ENCODE results near the gene GRAMD1A.
A peak's percentile ranks its signal among the peaks of the same experiment; 100 is the strongest.
"Not testable (repeated sequence)": the region's sequence is repeated elsewhere in the genome, so short reads cannot be mapped to it uniquely, and the experiment has no call there.

Gene GRAMD1A

DNA sequence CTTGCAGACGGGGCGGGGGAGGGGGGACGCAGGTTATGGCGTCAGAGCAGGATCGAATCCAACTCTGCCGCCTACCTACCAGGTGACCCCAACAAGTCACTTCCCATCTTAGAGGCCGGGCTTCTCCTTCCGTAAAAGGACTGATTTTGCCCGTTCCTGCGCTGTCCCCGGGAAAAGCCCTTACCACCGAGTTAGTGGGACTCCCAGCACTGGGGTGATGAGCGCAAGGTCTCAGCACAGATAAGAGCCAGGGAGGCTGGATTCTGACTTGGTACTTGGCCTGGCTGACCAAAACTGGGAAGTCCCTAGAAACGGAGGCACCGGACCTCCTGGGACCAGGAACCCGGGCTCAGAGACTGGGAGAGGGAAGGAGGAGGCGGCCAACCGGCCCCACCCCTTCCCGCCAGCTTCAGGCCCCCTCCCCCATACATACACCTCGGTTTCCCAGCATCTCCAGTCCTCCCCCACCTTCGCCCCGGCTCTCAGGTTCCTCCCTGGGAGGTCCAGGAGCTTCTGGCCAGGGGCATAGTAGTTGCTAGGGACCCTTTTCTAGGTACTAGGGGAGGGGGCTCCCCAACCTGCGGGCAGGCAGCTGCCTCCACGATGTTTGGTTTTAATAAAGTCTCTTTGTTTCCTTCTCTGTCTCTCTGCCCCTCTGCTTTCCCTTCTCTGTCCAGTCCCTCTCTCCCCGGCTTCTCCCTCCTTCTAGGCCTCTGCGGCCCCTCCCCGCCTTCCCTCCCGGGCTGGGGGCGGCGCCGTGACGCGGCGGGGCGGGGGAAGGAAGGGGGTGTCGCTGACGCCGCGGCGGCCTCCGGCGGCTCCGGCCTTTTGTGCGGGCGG is at the start of gene GRAMD1A:
TSS of gene GRAMD1A (plus strand) at position 826 of the 840 bp plus-strand sequence. CDS start 156 bp downstream, outside the sequence.
- peaks cover 16 to 40% of the 10 kb centered on the region in 2 donors for H3K36me3 Mint-ChIP-seq
- DNase-seq, result peak; percentile 75
- no peaks in the 10 kb centered on the region for H3K9me3 Mint-ChIP-seq
- ATAC-seq (replicated peaks), result peak; percentile 64 to 74
- H3K4me1 Mint-ChIP-seq, result peaks cover 48 to 66% of the 10 kb centered on the region in 2 donors
- H3K27ac Mint-ChIP-seq, result peak within 1 kb of the TSS; percentile 95
- no peaks in the 10 kb centered on the region for H3K27me3 Mint-ChIP-seq
- peak within 1 kb of the TSS; percentile 83 to 96 for H3K4me3 Mint-ChIP-seq

DNA sequence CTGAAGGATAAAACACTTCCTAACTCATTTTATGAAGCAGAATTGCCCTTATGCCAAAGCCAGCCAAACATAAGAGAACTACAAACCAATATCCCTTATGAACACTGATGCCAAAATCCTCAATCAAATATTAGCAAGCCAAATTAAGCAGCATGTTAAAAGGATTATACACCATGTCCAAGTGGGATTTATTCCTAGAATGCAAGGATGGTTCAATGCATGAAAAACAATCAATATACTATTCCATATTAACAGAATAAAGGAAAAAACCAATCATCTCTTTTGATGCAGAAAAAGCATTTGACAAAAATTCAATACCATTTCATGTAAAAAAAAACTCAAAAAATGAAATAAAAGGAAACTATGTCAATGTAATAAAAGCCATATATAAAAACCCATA is 47.0 kb upstream of the GRAMD1A start:
- H3K9me3 Mint-ChIP-seq, result peaks cover 29 to 34% of the 10 kb centered on the region in 2 donors
- H3K4me1 Mint-ChIP-seq, result no peaks in the 10 kb centered on the region

GRCh38 chr19:34957830-34958751 is 42.0 kb upstream of the GRAMD1A start:
- Mint-ChIP-seq H3K9me3 (peaks cover 26 to 40% of the 10 kb centered on the region in 2 donors), H3K27ac (no peak overlapping the region), H3K4me1 (peaks cover 22 to 23% of the 10 kb centered on the region in 2 donors), H3K27me3 (no peaks in the 10 kb centered on the region), H3K4me3 (no peak overlapping the region), H3K36me3 (peaks cover 67 to 87% of the 10 kb centered on the region in 2 donors)
- no peak for ATAC-seq (replicated peaks)
- no peak for DNase-seq

More for the DNA sequence above, 47.0 kb upstream of the GRAMD1A start:
- ATAC-seq (replicated peaks) (no peak), DNase-seq (no peak)
- H3K36me3 Mint-ChIP-seq, result peaks cover 47 to 76% of the 10 kb centered on the region in 2 donors
- H3K27ac Mint-ChIP-seq, result no peak overlapping the region
- no peak overlapping the region for H3K4me3 Mint-ChIP-seq
- no peaks in the 10 kb centered on the region for H3K27me3 Mint-ChIP-seq

- Mint-ChIP-seq H3K9me3 (peaks cover 20 to 38% of the 10 kb centered on the region in 2 donors), H3K4me1 (peaks cover 25% of the 10 kb centered on the region in 2 donors), H3K36me3 (peaks cover 62 to 80% of the 10 kb centered on the region in 2 donors), H3K27me3 (no peaks in the 10 kb centered on the region), H3K27ac (no peak overlapping the region), H3K4me3 (no peak overlapping the region)
- ATAC-seq (replicated peaks) (no peak), DNase-seq (no peak)
Observed at GRCh38 chr19:34959021-34959420, 41.1 kb upstream of the GRAMD1A start.

DNA sequence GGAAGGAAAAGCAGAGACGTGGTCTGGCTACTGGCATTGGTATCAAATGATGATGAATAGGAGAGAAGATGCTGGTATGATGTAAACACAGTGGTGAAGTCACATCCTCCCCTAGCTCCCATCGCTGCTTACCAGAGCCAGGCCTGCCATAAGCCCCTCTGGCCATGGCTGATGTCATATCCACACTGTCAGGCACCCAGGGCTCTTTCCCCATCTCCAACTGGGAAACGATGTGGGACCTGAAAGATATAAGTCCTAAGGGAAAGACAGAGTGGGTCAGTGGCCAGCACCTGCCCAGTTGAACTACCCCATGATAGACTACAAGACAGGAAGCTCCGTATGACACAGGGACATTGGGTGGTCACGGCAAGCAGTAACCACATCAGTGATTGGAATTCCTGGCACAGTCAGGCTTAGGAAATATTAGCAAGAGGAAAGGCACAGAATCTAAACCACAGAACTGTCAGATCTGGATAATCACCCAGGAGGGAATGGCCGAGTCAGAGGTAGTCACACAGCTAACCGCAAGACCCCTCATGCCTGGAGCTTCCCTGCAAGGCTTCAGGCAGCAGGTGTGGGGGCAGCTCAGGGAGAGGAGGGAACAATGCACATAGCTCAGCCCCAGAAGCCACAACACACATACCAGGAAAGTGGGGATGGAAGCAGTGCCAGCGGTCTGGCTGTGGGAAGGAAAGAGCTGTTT is 39.9 kb upstream of the GRAMD1A start:
- Mint-ChIP-seq H3K9me3 (peaks cover 15 to 35% of the 10 kb centered on the region in 2 donors), H3K36me3 (peaks cover 56 to 70% of the 10 kb centered on the region in 2 donors), H3K4me1 (peaks cover 25% of the 10 kb centered on the region in 2 donors), H3K27me3 (no peaks in the 10 kb centered on the region), H3K27ac (no peak overlapping the region), H3K4me3 (no peak overlapping the region)
- ATAC-seq (replicated peaks) (no peak), DNase-seq (no peak)

DNA sequence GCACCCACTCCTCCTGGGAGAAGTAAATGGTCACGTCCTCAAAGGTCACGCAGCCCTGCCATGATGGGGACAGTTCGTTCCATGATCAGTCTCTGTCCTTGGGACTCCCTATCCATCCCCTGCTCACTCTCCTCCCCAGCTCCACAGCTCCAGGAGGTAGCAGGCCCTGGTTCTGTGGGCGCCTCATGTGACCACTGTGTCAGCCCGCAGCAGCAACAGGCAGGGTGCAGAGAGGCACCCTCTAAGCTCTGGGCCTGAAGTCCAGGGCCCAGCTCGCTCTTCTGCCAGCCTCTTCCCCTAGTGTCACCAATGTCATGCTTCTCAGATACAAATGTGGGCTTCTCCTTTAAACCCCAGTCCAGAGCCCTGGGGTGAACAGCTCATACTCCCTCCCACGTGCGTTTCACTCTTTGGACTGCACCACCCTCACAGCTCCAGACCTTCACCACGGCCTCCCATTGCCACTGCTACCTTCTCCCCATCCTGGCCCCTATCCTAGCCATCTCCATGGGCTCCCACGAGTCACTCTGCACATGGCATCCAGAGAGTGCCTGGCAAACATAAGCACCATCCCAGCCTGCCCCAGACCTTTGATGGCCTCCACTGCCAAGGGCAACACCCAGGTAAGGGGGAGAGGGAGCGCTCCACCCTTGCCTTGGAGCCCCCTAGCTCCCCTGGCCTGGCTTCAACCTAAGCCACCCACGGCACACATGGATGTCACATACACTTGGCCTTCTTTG is 39.0 kb upstream of the GRAMD1A start:
- Mint-ChIP-seq H3K4me3 (no peak overlapping the region), H3K9me3 (peaks cover 16 to 34% of the 10 kb centered on the region in 2 donors), H3K4me1 (peaks cover 25% of the 10 kb centered on the region in 2 donors), H3K27me3 (no peaks in the 10 kb centered on the region), H3K36me3 (peaks cover 52 to 62% of the 10 kb centered on the region in 2 donors), H3K27ac (peak overlapping the region; percentile 16)
- ATAC-seq (replicated peaks) (no peak), DNase-seq (no peak)

DNA sequence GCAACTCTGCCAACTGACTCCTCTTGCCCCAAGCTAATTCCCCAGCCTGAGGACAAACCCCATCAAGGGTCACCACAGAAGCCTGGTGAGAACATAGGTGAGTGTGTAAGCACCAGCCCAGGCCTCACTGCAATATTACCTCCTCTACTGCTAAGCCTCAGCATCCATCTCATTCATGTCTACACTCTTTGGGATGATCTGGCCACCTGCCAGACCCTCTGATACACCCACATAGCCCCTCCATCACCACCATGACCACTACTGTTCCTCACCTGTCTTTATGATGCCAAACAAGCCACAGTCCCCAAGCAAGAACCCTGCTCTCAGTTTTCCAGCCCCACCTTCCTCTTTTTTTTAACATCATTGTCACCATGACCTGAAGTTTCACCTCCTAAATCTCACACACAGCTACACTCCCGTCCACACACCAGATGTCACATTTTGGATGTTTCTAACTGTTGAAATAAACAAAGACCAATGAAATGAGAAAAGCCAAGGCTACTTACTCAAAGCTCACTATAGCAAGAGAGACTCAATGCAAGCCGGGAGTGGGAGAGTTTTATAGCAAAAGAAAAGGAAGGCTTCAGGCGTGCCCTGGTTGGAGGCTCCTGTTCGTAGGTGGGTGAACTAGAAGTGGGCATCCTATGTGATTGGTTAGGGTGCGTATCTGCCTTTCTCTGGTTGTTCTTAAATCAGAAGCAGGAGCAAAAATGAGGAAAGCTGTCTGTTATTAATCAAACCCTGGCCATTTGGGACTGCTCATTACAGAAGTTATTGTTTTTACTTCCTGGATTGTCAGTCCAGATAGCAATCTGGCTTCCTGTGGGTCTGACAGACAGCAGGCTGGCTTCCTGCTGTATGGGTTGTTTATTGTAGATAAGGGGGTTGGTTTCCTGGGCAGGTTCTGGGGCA is 38.1 kb upstream of the GRAMD1A start:
- H3K9me3 Mint-ChIP-seq, result peaks cover 17 to 28% of the 10 kb centered on the region in 2 donors
- peaks cover 50 to 53% of the 10 kb centered on the region in 2 donors for H3K36me3 Mint-ChIP-seq
- peak overlapping the region; percentile 89 to 96 for H3K4me3 Mint-ChIP-seq
- no peaks in the 10 kb centered on the region for H3K27me3 Mint-ChIP-seq
- no peak for ATAC-seq (replicated peaks)
- DNase-seq, result no peak
- peaks cover 25% of the 10 kb centered on the region in 2 donors for H3K4me1 Mint-ChIP-seq
- H3K27ac Mint-ChIP-seq, result peak overlapping the region; percentile 60

GRCh38 chr19:34962687-34963572 is 37.2 kb upstream of the GRAMD1A start:
- no peak for DNase-seq
- H3K4me1 Mint-ChIP-seq, result peaks cover 25% of the 10 kb centered on the region in 2 donors
- ATAC-seq (replicated peaks), result peak in 1 of 2 donors; percentile 18
- H3K27me3 Mint-ChIP-seq, result peaks cover 0 to 2% of the 10 kb centered on the region in 2 donors
- H3K9me3 Mint-ChIP-seq, result peaks cover 21 to 27% of the 10 kb centered on the region in 2 donors
- H3K4me3 Mint-ChIP-seq, result peak overlapping the region; percentile 89 to 96
- peaks cover 43 to 49% of the 10 kb centered on the region in 2 donors for H3K36me3 Mint-ChIP-seq
- H3K27ac Mint-ChIP-seq, result peak overlapping the region; percentile 76

GRCh38 chr19:34963573-34964406 is 36.3 kb upstream of the GRAMD1A start, which contains the start of gene ZNF792:
ZNF792 (minus strand) TSS chr19:34964229; CDS start chr19:34963662, 567 bp downstream.
- ATAC-seq (replicated peaks) (peak; percentile 82 to 87), DNase-seq (peak; percentile 51)
- Mint-ChIP-seq H3K4me1 (peaks cover 25% of the 10 kb centered on the region in 2 donors), H3K27ac (peak within 1 kb of the TSS; percentile 76), H3K36me3 (peaks cover 37 to 40% of the 10 kb centered on the region in 2 donors), H3K27me3 (peaks cover 0 to 5% of the 10 kb centered on the region in 2 donors), H3K9me3 (peaks cover 26 to 29% of the 10 kb centered on the region in 2 donors), H3K4me3 (peak within 1 kb of the TSS; percentile 89 to 96)

GRCh38 chr19:34964598-34964997 is 35.5 kb upstream of the GRAMD1A start:
- DNase-seq, result no peak
- H3K27ac Mint-ChIP-seq, result no peak overlapping the region
- peaks cover 29 to 33% of the 10 kb centered on the region in 2 donors for H3K36me3 Mint-ChIP-seq
- H3K9me3 Mint-ChIP-seq, result peaks cover 21 to 22% of the 10 kb centered on the region in 2 donors
- peaks cover 25% of the 10 kb centered on the region in 2 donors for H3K4me1 Mint-ChIP-seq
- H3K4me3 Mint-ChIP-seq, result peak overlapping the region in 1 of 2 donors; percentile 96
- H3K27me3 Mint-ChIP-seq, result peaks cover 0 to 5% of the 10 kb centered on the region in 2 donors
- ATAC-seq (replicated peaks), result no peak

GRCh38 chr19:34965505-34965904 is 34.6 kb upstream of the GRAMD1A start:
- not testable (repeated sequence) for DNase-seq; H3K27me3 Mint-ChIP-seq; ATAC-seq (replicated peaks); H3K27ac Mint-ChIP-seq
- H3K4me3 Mint-ChIP-seq, result peak overlapping the region in 1 of 2 donors; percentile 29
- peaks cover 20 to 27% of the 10 kb centered on the region in 2 donors for H3K36me3 Mint-ChIP-seq
- peaks cover 22 to 25% of the 10 kb centered on the region in 2 donors for H3K4me1 Mint-ChIP-seq
- peaks cover 12 to 15% of the 10 kb centered on the region in 2 donors for H3K9me3 Mint-ChIP-seq
